Measurements from ENCODE around the gene NEU4.

- TF ChIP-seq POLR2A (IDR thresholded peaks at IDR 0.05; ENCODE audit: low read depth, low read length): no peak
- TF ChIP-seq, protein P1, sequence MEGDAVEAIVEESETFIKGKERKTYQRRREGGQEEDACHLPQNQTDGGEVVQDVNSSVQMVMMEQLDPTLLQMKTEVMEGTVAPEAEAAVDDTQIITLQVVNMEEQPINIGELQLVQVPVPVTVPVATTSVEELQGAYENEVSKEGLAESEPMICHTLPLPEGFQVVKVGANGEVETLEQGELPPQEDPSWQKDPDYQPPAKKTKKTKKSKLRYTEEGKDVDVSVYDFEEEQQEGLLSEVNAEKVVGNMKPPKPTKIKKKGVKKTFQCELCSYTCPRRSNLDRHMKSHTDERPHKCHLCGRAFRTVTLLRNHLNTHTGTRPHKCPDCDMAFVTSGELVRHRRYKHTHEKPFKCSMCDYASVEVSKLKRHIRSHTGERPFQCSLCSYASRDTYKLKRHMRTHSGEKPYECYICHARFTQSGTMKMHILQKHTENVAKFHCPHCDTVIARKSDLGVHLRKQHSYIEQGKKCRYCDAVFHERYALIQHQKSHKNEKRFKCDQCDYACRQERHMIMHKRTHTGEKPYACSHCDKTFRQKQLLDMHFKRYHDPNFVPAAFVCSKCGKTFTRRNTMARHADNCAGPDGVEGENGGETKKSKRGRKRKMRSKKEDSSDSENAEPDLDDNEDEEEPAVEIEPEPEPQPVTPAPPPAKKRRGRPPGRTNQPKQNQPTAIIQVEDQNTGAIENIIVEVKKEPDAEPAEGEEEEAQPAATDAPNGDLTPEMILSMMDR (conservative IDR thresholded peaks at IDR 0.05; ENCODE audit: low read depth, low read length): no peak
- TF ChIP-seq CHD1 (IDR thresholded peaks at IDR 0.05; ENCODE audit: low read depth, low read length): no peak
- TF ChIP-seq RCOR1 (IDR thresholded peaks at IDR 0.05; ENCODE audit: insufficient replicate concordance, low read length): no peak
- TF ChIP-seq SMC3 (IDR thresholded peaks at IDR 0.05; ENCODE audit: low read depth, low read length): no peak
- TF ChIP-seq MXI1 (IDR thresholded peaks at IDR 0.05; ENCODE audit: borderline replicate concordance, low read depth, low read length): no peak
- no peak for TF ChIP-seq RFX5 (IDR thresholded peaks at IDR 0.05; ENCODE audit: low read depth, low read length)
- no peak for TF ChIP-seq CEBPB (IDR thresholded peaks at IDR 0.05; ENCODE audit: low read depth, low read length)
- TF ChIP-seq, protein P2, sequence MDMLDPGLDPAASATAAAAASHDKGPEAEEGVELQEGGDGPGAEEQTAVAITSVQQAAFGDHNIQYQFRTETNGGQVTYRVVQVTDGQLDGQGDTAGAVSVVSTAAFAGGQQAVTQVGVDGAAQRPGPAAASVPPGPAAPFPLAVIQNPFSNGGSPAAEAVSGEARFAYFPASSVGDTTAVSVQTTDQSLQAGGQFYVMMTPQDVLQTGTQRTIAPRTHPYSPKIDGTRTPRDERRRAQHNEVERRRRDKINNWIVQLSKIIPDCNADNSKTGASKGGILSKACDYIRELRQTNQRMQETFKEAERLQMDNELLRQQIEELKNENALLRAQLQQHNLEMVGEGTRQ (IDR thresholded peaks at IDR 0.05; ENCODE audit: low read depth, low read length): no peak
- TF ChIP-seq BHLHE40 (IDR thresholded peaks at IDR 0.05; ENCODE audit: low read depth, low read length): no peak
Measured at GRCh38 chr2:241852981-241853631, 44.1 kb downstream of the NEU4 start.
